ENCODE data around the gene RBM20.
"Not testable (repeated sequence)": the region's sequence is repeated elsewhere in the genome, so short reads cannot be mapped to it uniquely, and the experiment has no call there.

RBM20 gene

DNA sequence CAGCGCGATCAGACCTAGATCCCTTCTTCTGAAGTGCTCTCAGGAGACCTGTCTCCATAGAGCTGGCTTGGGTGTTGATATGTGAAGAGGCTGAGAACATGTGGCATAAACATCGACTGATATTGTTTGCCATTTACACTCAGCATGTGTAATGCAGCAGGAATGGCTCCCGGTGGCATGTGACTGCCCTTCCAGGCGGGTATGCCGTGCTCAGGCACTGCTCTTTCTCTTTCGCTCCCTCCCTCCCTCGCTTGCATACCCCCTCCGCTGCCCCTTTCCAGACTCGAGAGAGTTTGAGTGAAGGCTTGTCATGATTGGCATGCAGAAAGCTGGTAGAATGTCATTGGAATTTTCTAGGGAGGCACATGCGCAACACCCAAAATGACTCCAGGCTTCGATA, 120.2 kb downstream of the RBM20 start:
- Histone ChIP-seq H3K9ac (ENCODE audit: insufficient read length, low read depth) (no peak overlapping the region), H3K27me3 (ENCODE audit: insufficient read depth, insufficient read length) (no peaks in the 10 kb centered on the region), H3K36me3 (ENCODE audit: insufficient read depth, insufficient read length, low read length) (no peaks in the 10 kb centered on the region), H3K4me1 (ENCODE audit: insufficient read depth, insufficient read length) (peaks cover 2% of the 10 kb centered on the region), H3K9me3 (ENCODE audit: insufficient read depth, low read length) (no peaks in the 10 kb centered on the region), H3K4me3 (ENCODE audit: insufficient read length, low read depth) (no peak overlapping the region)
- no peak for TF ChIP-seq ZNF274 (IDR thresholded peaks at IDR 0.05; ENCODE audit: low read depth, low read length)
- no peak for TF ChIP-seq SUZ12 (IDR thresholded peaks at IDR 0.05; ENCODE audit: extremely low read depth, insufficient read depth, insufficient read length)
- no peak for TF ChIP-seq YY1 (IDR thresholded peaks at IDR 0.05; ENCODE audit: insufficient read depth, insufficient read length)
- DNase-seq (ENCODE audit: low read depth, low spot score), result no peak

DNA sequence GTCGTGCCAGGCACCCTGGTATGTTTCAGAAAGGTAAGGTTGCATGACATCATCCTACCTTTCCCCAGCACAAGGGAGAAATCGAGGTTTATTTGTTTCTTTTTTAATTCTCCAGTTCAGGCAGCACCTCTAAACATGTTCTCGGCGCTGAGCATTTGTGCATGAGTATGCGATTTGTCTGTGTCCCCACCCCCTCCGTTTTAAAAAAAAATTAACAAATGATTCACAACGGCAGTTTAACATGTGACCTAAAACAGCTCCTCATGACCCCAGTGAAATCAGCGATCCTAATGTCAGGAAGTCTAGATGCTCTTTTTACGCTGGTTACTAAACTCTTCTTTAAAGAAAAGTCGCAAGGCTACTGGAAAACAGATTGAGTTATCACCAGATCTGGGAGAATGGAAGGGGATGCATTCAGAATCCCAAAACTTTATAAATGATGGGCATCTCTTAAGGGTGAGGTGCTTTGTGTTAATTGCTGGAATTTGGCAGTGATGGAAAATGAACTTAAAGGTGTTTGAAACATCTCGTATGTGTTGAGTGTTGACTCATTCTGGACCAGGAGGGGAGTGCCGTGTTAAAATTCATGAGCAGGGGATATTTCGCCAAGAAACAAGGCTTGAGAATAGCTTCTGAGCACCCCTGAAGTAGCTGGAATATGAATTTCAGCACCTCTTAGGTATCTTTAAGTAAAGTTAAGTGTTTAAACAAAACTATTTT, 120.8 kb downstream of the RBM20 start:
- H3K36me3 ChIP-seq (ENCODE audit: insufficient read depth, insufficient read length, low read length), result no peaks in the 10 kb centered on the region
- no peak for DNase-seq (ENCODE audit: low read depth, low spot score)
- H3K4me1 ChIP-seq (ENCODE audit: insufficient read depth, insufficient read length), result peaks cover 2% of the 10 kb centered on the region
- TF ChIP-seq SUZ12 (IDR thresholded peaks at IDR 0.05; ENCODE audit: extremely low read depth, insufficient read depth, insufficient read length) (no peak), YY1 (IDR thresholded peaks at IDR 0.05; ENCODE audit: insufficient read depth, insufficient read length) (no peak), ZNF274 (IDR thresholded peaks at IDR 0.05; ENCODE audit: low read depth, low read length) (no peak)
- H3K27me3 ChIP-seq (ENCODE audit: insufficient read depth, insufficient read length), result no peaks in the 10 kb centered on the region
- H3K9me3 ChIP-seq (ENCODE audit: insufficient read depth, low read length), result no peaks in the 10 kb centered on the region
- H3K4me3 ChIP-seq (ENCODE audit: insufficient read length, low read depth), result no peak overlapping the region
- H3K9ac ChIP-seq (ENCODE audit: insufficient read length, low read depth), result no peak overlapping the region

DNA sequence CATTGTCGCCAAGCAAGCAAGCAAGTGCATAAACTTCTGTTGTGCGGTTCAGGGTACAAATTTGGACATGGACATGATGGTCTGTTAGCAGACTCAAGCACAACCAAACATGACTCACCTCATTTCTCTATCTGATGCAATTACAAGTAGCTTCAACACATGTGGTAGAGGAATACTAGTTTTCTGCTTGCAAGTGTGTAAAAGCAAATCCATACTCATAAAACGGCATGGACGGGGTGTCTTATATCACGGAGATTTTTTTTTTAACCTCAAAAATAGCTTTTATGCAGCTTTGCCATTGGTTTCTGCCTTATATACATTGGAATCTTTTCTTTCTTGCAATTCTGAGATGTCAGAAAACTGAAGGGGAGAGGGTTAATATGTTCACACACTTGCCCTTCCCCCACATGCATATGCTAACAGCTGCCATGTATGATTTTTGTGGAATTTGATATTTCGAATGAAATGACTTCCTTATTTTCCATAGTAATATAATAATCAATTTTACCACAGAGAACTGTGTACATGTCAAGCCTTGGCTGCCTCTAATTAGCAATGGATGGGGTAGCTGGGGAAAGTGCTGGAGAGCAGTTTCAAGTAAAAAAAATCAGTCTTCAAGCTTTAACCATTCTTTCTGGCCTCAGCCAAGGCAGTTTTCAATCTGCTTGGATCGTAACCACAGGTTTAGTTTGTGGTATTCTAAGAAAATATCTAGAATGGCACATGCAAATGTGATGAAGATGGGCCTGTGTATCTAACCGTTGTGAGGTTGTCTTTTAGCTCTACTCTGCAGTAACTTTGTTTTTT, 121.6 kb downstream of the RBM20 start:
- DNase-seq (ENCODE audit: low read depth, low spot score), result no peak
- H3K9me3 ChIP-seq (ENCODE audit: insufficient read depth, low read length), result no peaks in the 10 kb centered on the region
- no peaks in the 10 kb centered on the region for H3K27me3 ChIP-seq (ENCODE audit: insufficient read depth, insufficient read length)
- H3K4me3 ChIP-seq (ENCODE audit: insufficient read length, low read depth), result no peak overlapping the region
- TF ChIP-seq SUZ12 (IDR thresholded peaks at IDR 0.05; ENCODE audit: extremely low read depth, insufficient read depth, insufficient read length) (no peak), YY1 (IDR thresholded peaks at IDR 0.05; ENCODE audit: insufficient read depth, insufficient read length) (no peak), ZNF274 (IDR thresholded peaks at IDR 0.05; ENCODE audit: low read depth, low read length) (no peak)
- peaks cover 2% of the 10 kb centered on the region for H3K4me1 ChIP-seq (ENCODE audit: insufficient read depth, insufficient read length)
- no peaks in the 10 kb centered on the region for H3K36me3 ChIP-seq (ENCODE audit: insufficient read depth, insufficient read length, low read length)
- H3K9ac ChIP-seq (ENCODE audit: insufficient read length, low read depth), result no peak overlapping the region

DNA sequence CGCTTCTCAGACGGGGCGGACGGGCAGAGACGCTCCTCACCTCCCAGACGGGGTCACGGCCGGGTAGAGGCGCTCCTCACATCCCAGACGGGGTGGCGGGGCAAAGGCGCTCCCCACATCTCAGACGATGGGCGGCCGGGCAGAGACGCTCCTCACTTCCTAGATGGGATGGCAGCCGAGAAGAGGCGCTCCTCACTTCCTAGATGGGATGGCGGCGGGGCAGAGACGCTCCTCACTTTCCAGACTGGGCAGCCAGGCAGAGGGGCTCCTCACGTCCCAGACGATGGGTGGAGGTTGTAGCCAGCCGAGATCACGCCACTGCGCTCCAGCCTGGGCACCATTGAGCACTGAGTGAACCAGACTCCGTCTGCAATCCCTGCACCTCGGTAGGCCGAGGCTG, 123.5 kb downstream of the RBM20 start:
- H3K4me3 ChIP-seq (ENCODE audit: insufficient read length, low read depth); H3K9me3 ChIP-seq (ENCODE audit: insufficient read depth, low read length); DNase-seq (ENCODE audit: low read depth, low spot score); H3K4me1 ChIP-seq (ENCODE audit: insufficient read depth, insufficient read length); H3K27me3 ChIP-seq (ENCODE audit: insufficient read depth, insufficient read length); H3K9ac ChIP-seq (ENCODE audit: insufficient read length, low read depth); H3K36me3 ChIP-seq (ENCODE audit: insufficient read depth, insufficient read length, low read length): not testable (repeated sequence)

DNA sequence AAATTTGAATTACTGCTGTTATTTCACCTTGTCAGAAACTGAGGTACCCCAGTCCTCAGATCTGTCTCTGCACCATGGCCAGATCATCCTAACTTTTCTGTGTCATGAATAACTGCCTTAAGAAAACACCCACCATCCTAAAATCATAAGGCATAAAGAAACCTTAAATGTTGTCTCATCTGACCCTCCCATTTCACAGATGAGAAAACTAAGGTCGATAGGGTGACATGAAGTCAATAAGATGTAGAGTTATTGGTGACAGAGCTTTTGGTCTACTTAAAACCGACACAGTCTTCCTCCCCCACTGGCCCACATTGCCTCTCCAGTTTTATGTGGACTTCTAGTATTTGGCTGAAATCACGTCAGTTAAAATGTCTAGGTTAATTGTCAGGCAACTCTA, 126.1 kb downstream of the RBM20 start:
- no peaks in the 10 kb centered on the region for H3K4me1 ChIP-seq (ENCODE audit: insufficient read depth, insufficient read length)
- no peaks in the 10 kb centered on the region for H3K27me3 ChIP-seq (ENCODE audit: insufficient read depth, insufficient read length)
- no peak for DNase-seq (ENCODE audit: low read depth, low spot score)
- no peaks in the 10 kb centered on the region for H3K36me3 ChIP-seq (ENCODE audit: insufficient read depth, insufficient read length, low read length)
- no peak overlapping the region for H3K9ac ChIP-seq (ENCODE audit: insufficient read length, low read depth)
- no peak overlapping the region for H3K4me3 ChIP-seq (ENCODE audit: insufficient read length, low read depth)
- TF ChIP-seq ZNF274 (IDR thresholded peaks at IDR 0.05; ENCODE audit: low read depth, low read length) (no peak), YY1 (IDR thresholded peaks at IDR 0.05; ENCODE audit: insufficient read depth, insufficient read length) (no peak), SUZ12 (IDR thresholded peaks at IDR 0.05; ENCODE audit: extremely low read depth, insufficient read depth, insufficient read length) (no peak)
- no peaks in the 10 kb centered on the region for H3K9me3 ChIP-seq (ENCODE audit: insufficient read depth, low read length)

DNA sequence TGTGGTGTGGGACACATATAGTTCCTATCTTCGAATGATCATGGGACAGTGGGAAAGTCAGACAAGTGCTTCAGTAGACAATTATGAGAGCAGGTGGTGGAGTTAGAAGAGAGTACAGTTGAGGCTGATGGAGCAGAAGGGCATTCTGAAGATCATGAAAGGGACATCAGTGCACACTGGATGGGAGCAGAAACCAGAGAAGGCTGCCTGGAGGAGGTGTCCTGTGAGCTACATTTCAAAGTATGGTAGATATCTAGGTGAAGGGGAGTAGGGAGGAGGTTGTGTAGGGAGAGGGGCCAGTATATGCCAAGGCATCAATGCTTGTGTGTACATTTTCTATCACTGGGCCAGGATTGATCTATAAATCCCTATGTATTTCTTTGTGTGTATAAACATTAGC, 127.3 kb downstream of the RBM20 start:
- no peaks in the 10 kb centered on the region for H3K27me3 ChIP-seq (ENCODE audit: insufficient read depth, insufficient read length)
- no peak for DNase-seq (ENCODE audit: low read depth, low spot score)
- no peaks in the 10 kb centered on the region for H3K9me3 ChIP-seq (ENCODE audit: insufficient read depth, low read length)
- H3K4me3 ChIP-seq (ENCODE audit: insufficient read length, low read depth), result no peak overlapping the region
- no peaks in the 10 kb centered on the region for H3K36me3 ChIP-seq (ENCODE audit: insufficient read depth, insufficient read length, low read length)
- TF ChIP-seq SUZ12 (IDR thresholded peaks at IDR 0.05; ENCODE audit: extremely low read depth, insufficient read depth, insufficient read length) (no peak), YY1 (IDR thresholded peaks at IDR 0.05; ENCODE audit: insufficient read depth, insufficient read length) (no peak), ZNF274 (IDR thresholded peaks at IDR 0.05; ENCODE audit: low read depth, low read length) (no peak)
- no peak overlapping the region for H3K9ac ChIP-seq (ENCODE audit: insufficient read length, low read depth)
- no peaks in the 10 kb centered on the region for H3K4me1 ChIP-seq (ENCODE audit: insufficient read depth, insufficient read length)

DNA sequence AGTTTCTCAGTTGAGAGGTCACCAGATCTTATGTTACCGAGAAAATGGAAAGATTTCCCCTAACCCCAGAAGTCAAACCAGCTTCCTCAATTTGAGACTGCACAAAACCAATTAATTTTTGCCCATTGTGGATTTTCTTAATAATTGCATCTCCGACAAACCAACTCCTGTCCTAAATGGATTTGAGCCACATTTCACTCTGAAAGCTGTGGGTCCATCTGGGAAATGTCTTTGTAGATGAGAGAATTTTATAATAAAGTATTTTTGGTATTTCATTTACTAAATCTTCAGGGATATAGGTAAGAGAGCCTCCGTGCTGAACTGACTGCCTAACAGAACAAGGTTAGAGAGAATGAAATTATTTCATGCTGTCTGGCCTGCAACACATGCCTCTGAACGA, 127.9 kb downstream of the RBM20 start:
- Histone ChIP-seq H3K9me3 (ENCODE audit: insufficient read depth, low read length) (no peaks in the 10 kb centered on the region), H3K36me3 (ENCODE audit: insufficient read depth, insufficient read length, low read length) (no peaks in the 10 kb centered on the region), H3K9ac (ENCODE audit: insufficient read length, low read depth) (no peak overlapping the region), H3K27me3 (ENCODE audit: insufficient read depth, insufficient read length) (no peaks in the 10 kb centered on the region), H3K4me3 (ENCODE audit: insufficient read length, low read depth) (no peak overlapping the region), H3K4me1 (ENCODE audit: insufficient read depth, insufficient read length) (no peaks in the 10 kb centered on the region)
- TF ChIP-seq SUZ12 (IDR thresholded peaks at IDR 0.05; ENCODE audit: extremely low read depth, insufficient read depth, insufficient read length) (no peak), YY1 (IDR thresholded peaks at IDR 0.05; ENCODE audit: insufficient read depth, insufficient read length) (no peak), ZNF274 (IDR thresholded peaks at IDR 0.05; ENCODE audit: low read depth, low read length) (no peak)
- no peak for DNase-seq (ENCODE audit: low read depth, low spot score)

All from NT2/D1 (cell line).